ENCODE results near the gene PEPD.
A peak's percentile ranks its signal among the peaks of the same experiment; 100 is the strongest.

PEPD gene

DNA sequence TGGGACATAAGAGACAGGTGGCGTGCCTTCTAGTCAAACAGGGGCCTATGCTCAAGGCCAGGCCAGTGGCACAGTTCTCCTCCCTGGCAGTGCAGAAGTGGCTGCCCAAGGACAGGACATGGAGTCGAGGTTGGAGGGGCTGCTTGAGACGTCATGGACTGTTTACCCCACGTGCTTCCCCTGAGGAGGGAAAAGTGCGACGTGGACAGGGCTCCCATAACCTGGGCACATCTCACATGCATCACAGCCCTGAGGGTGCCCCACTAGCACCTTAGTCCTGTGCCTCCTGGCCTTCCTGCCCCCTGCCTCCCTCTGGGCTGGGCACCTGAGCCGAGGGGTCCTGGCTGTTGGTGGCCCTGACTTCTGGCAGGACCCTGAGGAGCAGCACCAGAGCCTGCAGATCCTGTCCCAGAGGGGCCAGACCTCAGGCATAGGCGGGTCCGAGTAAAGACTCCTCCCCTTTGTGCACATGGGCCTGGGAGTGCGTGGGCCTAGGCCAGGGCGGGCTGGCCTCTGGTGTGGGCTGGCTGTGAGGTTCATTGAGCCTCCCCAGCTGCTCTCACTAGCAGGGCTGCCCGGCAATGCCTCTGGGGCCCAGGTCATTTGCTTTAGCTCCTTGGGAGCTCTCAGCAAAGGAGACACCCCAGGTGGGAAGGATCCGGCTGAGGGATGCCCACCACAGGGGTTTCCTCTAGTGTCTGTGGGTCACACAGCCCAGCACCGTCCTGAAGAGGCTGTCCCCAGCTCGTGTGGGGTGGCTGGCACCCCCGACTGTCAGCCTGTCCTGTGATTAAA, 82.4 kb downstream of the PEPD start:
- no peak overlapping the region for H3K27ac Mint-ChIP-seq (ENCODE audit: low read depth)
- peaks cover 4% of the 10 kb centered on the region for H3K36me3 Mint-ChIP-seq (ENCODE audit: insufficient read depth)
- ATAC-seq (replicated peaks; ENCODE audit: extremely low read depth, poor library complexity, severe bottlenecking) (no peak), DNase-seq (ENCODE audit: low spot score in 2 of 2) (no peak)
- H3K27me3 Mint-ChIP-seq = no peaks in the 10 kb centered on the region
- H3K4me1 Mint-ChIP-seq = peaks cover 14% of the 10 kb centered on the region
- no peaks in the 10 kb centered on the region for H3K9me3 Mint-ChIP-seq
- H3K4me3 Mint-ChIP-seq = no peak overlapping the region

DNA sequence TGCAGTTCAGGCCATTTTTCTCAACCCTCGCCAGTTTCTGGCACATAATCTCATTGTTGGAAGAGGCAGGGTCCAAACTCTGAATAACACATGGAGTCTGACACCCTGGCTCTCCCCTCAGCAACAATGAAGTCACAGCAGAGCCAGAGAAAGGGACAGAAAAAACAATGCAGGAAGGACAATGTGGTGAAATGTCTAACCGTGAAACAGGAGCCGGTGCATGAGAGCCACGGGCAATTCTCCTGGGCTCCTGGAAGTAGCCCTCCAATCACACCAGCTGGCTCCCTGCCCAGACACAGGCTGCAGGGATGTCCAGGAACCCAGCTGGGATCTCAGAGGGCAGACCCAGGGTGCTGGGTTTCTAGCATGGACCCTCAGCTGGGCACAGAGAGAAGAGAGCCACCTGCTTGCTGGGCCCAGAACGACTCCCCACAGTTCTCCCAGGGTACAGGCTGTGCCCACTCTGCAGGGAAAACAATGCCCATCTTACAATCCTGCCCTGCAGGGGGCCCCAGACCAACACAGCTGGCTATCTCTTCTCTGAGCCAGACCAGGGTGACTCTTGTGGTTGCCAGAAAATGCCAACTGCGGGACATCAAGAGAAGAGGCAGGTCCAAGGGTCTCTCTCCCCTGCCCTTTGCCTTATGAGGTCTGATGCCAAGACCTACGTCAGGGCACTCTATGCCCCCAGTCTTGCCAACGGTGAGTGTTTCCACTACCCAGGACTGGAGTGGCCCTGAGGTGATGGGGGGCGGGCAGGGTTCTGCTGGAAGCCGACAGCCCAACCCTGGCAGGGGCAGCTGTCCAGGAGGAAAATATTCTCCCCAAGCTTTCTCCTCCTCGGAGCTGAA, 83.5 kb downstream of the PEPD start:
- no peaks in the 10 kb centered on the region for H3K27me3 Mint-ChIP-seq
- H3K36me3 Mint-ChIP-seq (ENCODE audit: insufficient read depth) = peaks cover 3% of the 10 kb centered on the region
- DNase-seq (ENCODE audit: low spot score in 2 of 2) (no peak), ATAC-seq (replicated peaks; ENCODE audit: extremely low read depth, poor library complexity, severe bottlenecking) (no peak)
- H3K4me3 Mint-ChIP-seq = no peak overlapping the region
- H3K27ac Mint-ChIP-seq (ENCODE audit: low read depth) = no peak overlapping the region
- peaks cover 8% of the 10 kb centered on the region for H3K4me1 Mint-ChIP-seq
- no peaks in the 10 kb centered on the region for H3K9me3 Mint-ChIP-seq

DNA sequence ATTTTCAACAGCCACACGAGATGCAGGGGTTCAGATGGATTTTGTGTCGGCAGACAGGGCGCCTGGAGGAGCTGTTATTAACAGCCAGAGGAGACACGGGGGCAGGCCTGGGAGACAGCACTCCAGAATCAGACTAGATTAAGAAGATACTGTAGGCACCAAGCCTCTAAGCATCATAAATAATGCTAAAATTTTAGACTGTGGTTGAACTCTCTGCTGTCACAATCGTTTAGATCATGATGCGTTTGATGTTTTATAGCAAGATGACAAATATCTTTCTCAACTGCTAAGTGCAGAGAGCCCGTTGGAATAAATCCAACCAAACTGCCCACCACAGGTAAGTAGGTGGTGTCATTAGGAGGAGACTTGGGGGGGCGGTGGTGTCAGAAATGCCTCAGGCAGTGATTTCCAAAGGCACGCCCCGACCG, 84.2 kb downstream of the PEPD start:
- peaks cover 8% of the 10 kb centered on the region for H3K4me1 Mint-ChIP-seq
- ATAC-seq (replicated peaks; ENCODE audit: extremely low read depth, poor library complexity, severe bottlenecking) (no peak), DNase-seq (ENCODE audit: low spot score in 2 of 2) (no peak)
- no peaks in the 10 kb centered on the region for H3K9me3 Mint-ChIP-seq
- peaks cover 3% of the 10 kb centered on the region for H3K36me3 Mint-ChIP-seq (ENCODE audit: insufficient read depth)
- H3K27ac Mint-ChIP-seq (ENCODE audit: low read depth) = no peak overlapping the region
- H3K4me3 Mint-ChIP-seq = no peak overlapping the region
- no peaks in the 10 kb centered on the region for H3K27me3 Mint-ChIP-seq

DNA sequence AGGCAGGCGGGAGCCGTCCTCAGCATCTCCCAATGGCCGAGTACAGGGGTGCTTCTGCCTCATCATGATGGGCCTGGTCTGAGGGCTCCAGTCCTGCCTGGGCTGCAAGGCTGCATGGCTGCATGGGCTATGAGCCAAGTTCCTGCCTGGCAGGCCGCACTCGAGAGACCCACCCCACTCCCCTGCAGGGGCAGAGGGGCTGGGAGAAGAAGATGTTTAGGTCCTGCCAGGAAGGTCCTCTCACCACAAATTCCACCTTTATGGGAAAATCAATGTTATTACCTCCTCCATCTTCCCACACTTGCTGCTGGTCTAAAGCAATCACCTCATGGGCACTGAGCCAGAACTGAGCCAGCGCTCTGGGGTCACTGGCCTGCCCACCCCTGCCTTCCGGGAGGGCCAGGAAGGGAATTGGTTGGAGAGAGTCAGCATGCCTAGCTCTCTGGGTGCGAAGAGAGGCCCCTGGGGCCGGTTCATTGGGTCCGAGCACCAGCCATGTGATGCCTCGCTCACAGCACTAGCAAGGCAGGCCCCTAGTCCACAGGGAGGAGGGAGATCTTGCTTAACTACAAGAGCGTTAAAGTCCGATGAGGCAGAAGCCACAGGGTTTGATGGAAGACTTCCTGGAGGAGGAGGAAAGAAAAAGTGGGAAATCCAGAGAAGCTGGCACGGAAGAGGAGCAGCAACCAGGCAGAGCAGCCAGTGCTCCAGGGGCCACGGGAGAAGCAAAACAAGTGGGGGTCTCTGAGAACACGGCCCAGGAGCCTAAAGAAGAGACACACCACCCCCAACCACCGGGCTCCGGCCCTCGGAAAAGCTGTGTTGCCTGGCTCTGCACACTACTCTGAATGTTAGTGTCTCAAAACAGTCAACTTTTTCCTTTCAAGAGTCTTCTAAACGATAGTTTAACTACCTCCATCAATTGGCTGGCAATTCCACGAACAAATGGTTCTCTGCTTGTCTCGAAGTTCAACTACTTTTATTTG, 84.9 kb downstream of the PEPD start:
- Mint-ChIP-seq H3K27me3 (no peaks in the 10 kb centered on the region), H3K27ac (ENCODE audit: low read depth) (no peak overlapping the region), H3K9me3 (no peaks in the 10 kb centered on the region), H3K36me3 (ENCODE audit: insufficient read depth) (peaks cover 3% of the 10 kb centered on the region), H3K4me3 (no peak overlapping the region), H3K4me1 (peaks cover 6% of the 10 kb centered on the region)
- ATAC-seq (replicated peaks; ENCODE audit: extremely low read depth, poor library complexity, severe bottlenecking) (no peak), DNase-seq (ENCODE audit: low spot score in 2 of 2) (no peak)

GRCh38 chr19:33435706-33436359, 85.8 kb downstream of the PEPD start:
- DNase-seq (ENCODE audit: low spot score in 2 of 2) = no peak
- H3K4me1 Mint-ChIP-seq = peaks cover 1% of the 10 kb centered on the region
- no peak for ATAC-seq (replicated peaks; ENCODE audit: extremely low read depth, poor library complexity, severe bottlenecking)
- H3K9me3 Mint-ChIP-seq = no peaks in the 10 kb centered on the region
- peaks cover 3% of the 10 kb centered on the region for H3K36me3 Mint-ChIP-seq (ENCODE audit: insufficient read depth)
- no peaks in the 10 kb centered on the region for H3K27me3 Mint-ChIP-seq
- H3K27ac Mint-ChIP-seq (ENCODE audit: low read depth) = no peak overlapping the region
- no peak overlapping the region for H3K4me3 Mint-ChIP-seq

DNA sequence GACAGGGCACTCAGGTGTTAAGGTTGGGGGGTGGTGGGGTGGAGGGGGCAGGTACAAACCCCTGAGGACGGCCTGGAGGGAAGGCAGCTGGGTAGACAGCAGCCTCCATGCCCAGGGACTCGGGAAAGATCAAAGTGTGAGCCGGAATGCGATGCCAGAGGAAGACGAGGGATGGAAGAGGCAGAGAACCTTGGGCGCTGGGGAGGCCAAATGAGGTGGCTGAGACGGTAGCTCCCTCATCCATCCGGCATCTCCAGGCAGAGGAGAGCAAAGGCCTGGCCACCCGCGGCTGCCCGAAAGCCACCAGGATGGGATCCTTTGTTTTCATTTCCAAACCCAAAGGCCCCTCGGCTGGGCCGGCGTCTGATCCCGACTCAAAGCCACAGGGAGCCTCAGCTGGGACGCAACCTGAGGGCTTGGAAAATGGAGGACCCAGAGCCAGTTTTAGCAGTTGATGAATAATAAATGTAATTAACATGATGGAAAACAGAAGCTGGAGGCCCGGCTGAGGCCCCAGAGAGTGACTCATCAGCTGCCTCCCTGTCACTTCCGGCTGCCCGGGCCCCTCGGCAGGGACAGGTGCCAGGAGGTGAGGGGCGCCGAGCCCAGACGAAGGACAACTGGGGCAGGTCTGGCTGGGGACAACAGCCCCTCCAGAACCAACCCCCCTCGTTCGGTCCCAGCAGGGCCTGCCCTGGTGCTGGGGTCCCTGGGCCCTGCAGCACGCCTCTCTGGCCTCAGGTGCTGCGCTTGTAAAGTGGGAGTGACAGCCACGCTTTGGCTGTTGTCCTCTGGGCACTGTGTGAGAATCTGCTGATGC, 86.5 kb downstream of the PEPD start:
- Mint-ChIP-seq H3K9me3 (no peaks in the 10 kb centered on the region), H3K4me3 (no peak overlapping the region), H3K27me3 (no peaks in the 10 kb centered on the region), H3K27ac (ENCODE audit: low read depth) (no peak overlapping the region), H3K36me3 (ENCODE audit: insufficient read depth) (peaks cover 3% of the 10 kb centered on the region), H3K4me1 (peaks cover 7% of the 10 kb centered on the region)
- ATAC-seq (replicated peaks; ENCODE audit: extremely low read depth, poor library complexity, severe bottlenecking) = no peak
- DNase-seq (ENCODE audit: low spot score in 2 of 2) = no peak

GRCh38 chr19:33434069-33434885, 87.3 kb downstream of the PEPD start:
- ATAC-seq (replicated peaks; ENCODE audit: extremely low read depth, poor library complexity, severe bottlenecking) (no peak), DNase-seq (ENCODE audit: low spot score in 2 of 2) (no peak)
- Mint-ChIP-seq H3K27ac (ENCODE audit: low read depth) (no peak overlapping the region), H3K9me3 (no peaks in the 10 kb centered on the region), H3K27me3 (no peaks in the 10 kb centered on the region), H3K4me3 (no peak overlapping the region), H3K4me1 (peaks cover 7% of the 10 kb centered on the region), H3K36me3 (ENCODE audit: insufficient read depth) (peaks cover 3% of the 10 kb centered on the region)

GRCh38 chr19:33432446-33433170, 89.0 kb downstream of the PEPD start:
- ATAC-seq (replicated peaks; ENCODE audit: extremely low read depth, poor library complexity, severe bottlenecking) = no peak
- Mint-ChIP-seq H3K4me1 (peaks cover 7% of the 10 kb centered on the region), H3K27ac (ENCODE audit: low read depth) (no peak overlapping the region), H3K36me3 (ENCODE audit: insufficient read depth) (peaks cover 3% of the 10 kb centered on the region), H3K9me3 (no peaks in the 10 kb centered on the region), H3K4me3 (no peak overlapping the region), H3K27me3 (no peaks in the 10 kb centered on the region)
- DNase-seq (ENCODE audit: low spot score in 2 of 2) = no peak

DNA sequence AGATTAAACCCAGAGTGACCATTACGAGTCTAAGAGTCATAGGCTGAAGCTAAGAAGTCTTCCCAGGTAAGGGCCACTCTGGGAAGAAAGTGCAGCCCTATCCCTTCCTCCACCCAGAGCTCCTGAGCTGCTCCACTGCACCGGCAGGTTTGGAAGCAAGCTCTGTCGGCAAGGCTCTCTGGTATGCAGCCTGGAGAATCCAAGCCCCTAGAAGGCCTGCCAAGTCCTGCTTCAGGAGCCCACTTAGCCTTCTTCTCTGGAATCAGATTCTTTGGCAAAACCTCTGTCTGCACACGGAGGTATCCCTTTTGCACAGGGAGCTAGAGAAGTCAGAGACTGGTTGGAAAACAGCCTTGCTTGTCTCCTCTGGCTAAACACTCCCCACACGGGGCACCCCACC, 89.6 kb downstream of the PEPD start:
- DNase-seq (ENCODE audit: low spot score in 2 of 2) = no peak
- Mint-ChIP-seq H3K27me3 (no peaks in the 10 kb centered on the region), H3K36me3 (ENCODE audit: insufficient read depth) (peaks cover 3% of the 10 kb centered on the region), H3K4me3 (no peak overlapping the region), H3K4me1 (peaks cover 7% of the 10 kb centered on the region), H3K9me3 (no peaks in the 10 kb centered on the region), H3K27ac (ENCODE audit: low read depth) (no peak overlapping the region)
- ATAC-seq (replicated peaks; ENCODE audit: extremely low read depth, poor library complexity, severe bottlenecking) = no peak

- H3K36me3 Mint-ChIP-seq (ENCODE audit: insufficient read depth) = peaks cover 3% of the 10 kb centered on the region
Measured at GRCh38 chr19:33430674-33431277, 90.8 kb downstream of the PEPD start.

More at GRCh38 chr19:33430674-33431277, 90.8 kb downstream of the PEPD start:
- peak overlapping the region; percentile 75 for H3K27ac Mint-ChIP-seq (ENCODE audit: low read depth)
- DNase-seq (ENCODE audit: low spot score in 2 of 2) (peak; percentile 25 to 40), ATAC-seq (replicated peaks; ENCODE audit: extremely low read depth, poor library complexity, severe bottlenecking) (peak; percentile 73)
- H3K4me3 Mint-ChIP-seq = peak overlapping the region; percentile 39
- H3K9me3 Mint-ChIP-seq = no peaks in the 10 kb centered on the region
- peaks cover 7% of the 10 kb centered on the region for H3K4me1 Mint-ChIP-seq
- H3K27me3 Mint-ChIP-seq = no peaks in the 10 kb centered on the region
